WTC11 (cell line): ENCODE measurements around the gene ARHGEF28.

Experiments used
- CREB1 ChIP-seq: sonication (generic); formaldehyde crosslinking; IDR thresholded peaks from 2 replicates; pipeline ENCODE4 v1.8.0; 2023; ENCODE audit warnings: mild to moderate bottlenecking, missing genetic modification reagents
- ETV6 ChIP-seq: sonication (generic); formaldehyde crosslinking; IDR thresholded peaks from 2 replicates; pipeline ENCODE4 v1.8.1; 2022; ENCODE audit warnings: mild to moderate bottlenecking, missing genetic modification reagents
- JUN ChIP-seq: sonication (generic); formaldehyde crosslinking; IDR thresholded peaks from 2 replicates; pipeline ENCODE4 v1.8.0; 2023; ENCODE audit warnings: mild to moderate bottlenecking, missing genetic modification reagents
- NFE2L1 ChIP-seq: sonication (generic); formaldehyde crosslinking; IDR thresholded peaks from 2 replicates; pipeline ENCODE4 v1.8.1; 2023; ENCODE audit warnings: missing genetic modification reagents
- SMAD4 ChIP-seq: sonication (generic); formaldehyde crosslinking; IDR thresholded peaks from 2 replicates; pipeline ENCODE4 v1.8.0; 2022; ENCODE audit warnings: mild to moderate bottlenecking, missing genetic modification reagents
- TEAD4 ChIP-seq: sonication (generic); formaldehyde crosslinking; IDR thresholded peaks from 2 replicates; pipeline ENCODE4 v1.8.0; 2022; ENCODE audit warnings: mild to moderate bottlenecking, missing genetic modification reagents
- ZNF232 ChIP-seq: sonication (generic); formaldehyde crosslinking; IDR thresholded peaks from 2 replicates; pipeline ENCODE4 v1.8.0; 2022; ENCODE audit warnings: mild to moderate bottlenecking, missing genetic modification reagents
- TF ChIP-seq, protein P1 (sequence below): sonication (generic); formaldehyde crosslinking; IDR thresholded peaks from 2 replicates; pipeline ENCODE4 v1.8.0; 2022; ENCODE audit warnings: missing genetic modification reagents
- TF ChIP-seq, protein P2 (sequence below): fragments of 200-600 bp; IDR thresholded peaks from 2 replicates; pipeline ENCODE4 v1.8.0; 2022; ENCODE audit warnings: antibody characterized with exemption
- TF ChIP-seq, protein P3 (sequence below): fragments of 250-450 bp; sonication (Bioruptor Pico); IDR thresholded peaks from 2 replicates; pipeline ENCODE4 v1.9.0; 2021; ENCODE audit warnings: mild to moderate bottlenecking
- TF ChIP-seq, protein P4 (sequence below): sonication (generic); formaldehyde crosslinking; IDR thresholded peaks from 2 replicates; pipeline ENCODE4 v1.8.0; 2022; ENCODE audit warnings: mild to moderate bottlenecking, missing genetic modification reagents
- TF ChIP-seq, protein P5 (sequence below): sonication (generic); formaldehyde crosslinking; IDR thresholded peaks from 2 replicates; pipeline ENCODE4 v1.8.1; 2023; ENCODE audit warnings: mild to moderate bottlenecking, moderate library complexity, missing genetic modification reagents
- TF ChIP-seq, protein P6 (sequence below): fragments of 250-450 bp; sonication (Bioruptor Pico); IDR thresholded peaks from 2 replicates; pipeline ENCODE4 v1.9.0; 2021; ENCODE audit warnings: mild to moderate bottlenecking, borderline replicate concordance

DNA sequence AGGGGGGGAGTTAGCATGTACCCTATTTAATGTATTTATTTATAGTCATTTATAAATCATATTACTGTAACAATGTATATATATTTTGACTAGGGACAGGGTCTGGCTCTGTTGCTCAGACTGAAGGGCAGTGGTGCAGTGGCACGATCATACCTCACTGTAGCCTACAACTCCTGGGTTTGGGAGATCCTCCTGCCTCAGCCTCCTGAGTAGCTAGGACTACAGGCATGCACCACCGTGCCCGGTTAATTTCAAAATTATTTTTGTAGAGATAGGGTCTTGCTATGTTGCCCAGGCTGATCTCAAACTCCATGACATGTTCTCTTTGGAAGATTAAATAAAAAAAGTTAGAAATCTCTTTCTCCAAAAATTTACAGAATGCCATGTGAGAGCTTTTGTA, 52.8 kb downstream of the ARHGEF28 start:
- TF ChIP-seq, protein P1, sequence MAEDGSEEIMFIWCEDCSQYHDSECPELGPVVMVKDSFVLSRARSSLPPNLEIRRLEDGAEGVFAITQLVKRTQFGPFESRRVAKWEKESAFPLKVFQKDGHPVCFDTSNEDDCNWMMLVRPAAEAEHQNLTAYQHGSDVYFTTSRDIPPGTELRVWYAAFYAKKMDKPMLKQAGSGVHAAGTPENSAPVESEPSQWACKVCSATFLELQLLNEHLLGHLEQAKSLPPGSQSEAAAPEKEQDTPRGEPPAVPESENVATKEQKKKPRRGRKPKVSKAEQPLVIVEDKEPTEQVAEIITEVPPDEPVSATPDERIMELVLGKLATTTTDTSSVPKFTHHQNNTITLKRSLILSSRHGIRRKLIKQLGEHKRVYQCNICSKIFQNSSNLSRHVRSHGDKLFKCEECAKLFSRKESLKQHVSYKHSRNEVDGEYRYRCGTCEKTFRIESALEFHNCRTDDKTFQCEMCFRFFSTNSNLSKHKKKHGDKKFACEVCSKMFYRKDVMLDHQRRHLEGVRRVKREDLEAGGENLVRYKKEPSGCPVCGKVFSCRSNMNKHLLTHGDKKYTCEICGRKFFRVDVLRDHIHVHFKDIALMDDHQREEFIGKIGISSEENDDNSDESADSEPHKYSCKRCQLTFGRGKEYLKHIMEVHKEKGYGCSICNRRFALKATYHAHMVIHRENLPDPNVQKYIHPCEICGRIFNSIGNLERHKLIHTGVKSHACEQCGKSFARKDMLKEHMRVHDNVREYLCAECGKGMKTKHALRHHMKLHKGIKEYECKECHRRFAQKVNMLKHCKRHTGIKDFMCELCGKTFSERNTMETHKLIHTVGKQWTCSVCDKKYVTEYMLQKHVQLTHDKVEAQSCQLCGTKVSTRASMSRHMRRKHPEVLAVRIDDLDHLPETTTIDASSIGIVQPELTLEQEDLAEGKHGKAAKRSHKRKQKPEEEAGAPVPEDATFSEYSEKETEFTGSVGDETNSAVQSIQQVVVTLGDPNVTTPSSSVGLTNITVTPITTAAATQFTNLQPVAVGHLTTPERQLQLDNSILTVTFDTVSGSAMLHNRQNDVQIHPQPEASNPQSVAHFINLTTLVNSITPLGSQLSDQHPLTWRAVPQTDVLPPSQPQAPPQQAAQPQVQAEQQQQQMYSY (CRISPR knock-in tag), result no peak
- no peak for TF ChIP-seq SMAD4 (CRISPR knock-in tag)
- TF ChIP-seq CREB1 (CRISPR knock-in tag), result no peak
- TF ChIP-seq, protein P2, sequence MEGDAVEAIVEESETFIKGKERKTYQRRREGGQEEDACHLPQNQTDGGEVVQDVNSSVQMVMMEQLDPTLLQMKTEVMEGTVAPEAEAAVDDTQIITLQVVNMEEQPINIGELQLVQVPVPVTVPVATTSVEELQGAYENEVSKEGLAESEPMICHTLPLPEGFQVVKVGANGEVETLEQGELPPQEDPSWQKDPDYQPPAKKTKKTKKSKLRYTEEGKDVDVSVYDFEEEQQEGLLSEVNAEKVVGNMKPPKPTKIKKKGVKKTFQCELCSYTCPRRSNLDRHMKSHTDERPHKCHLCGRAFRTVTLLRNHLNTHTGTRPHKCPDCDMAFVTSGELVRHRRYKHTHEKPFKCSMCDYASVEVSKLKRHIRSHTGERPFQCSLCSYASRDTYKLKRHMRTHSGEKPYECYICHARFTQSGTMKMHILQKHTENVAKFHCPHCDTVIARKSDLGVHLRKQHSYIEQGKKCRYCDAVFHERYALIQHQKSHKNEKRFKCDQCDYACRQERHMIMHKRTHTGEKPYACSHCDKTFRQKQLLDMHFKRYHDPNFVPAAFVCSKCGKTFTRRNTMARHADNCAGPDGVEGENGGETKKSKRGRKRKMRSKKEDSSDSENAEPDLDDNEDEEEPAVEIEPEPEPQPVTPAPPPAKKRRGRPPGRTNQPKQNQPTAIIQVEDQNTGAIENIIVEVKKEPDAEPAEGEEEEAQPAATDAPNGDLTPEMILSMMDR, result no peak
- TF ChIP-seq NFE2L1, result no peak
- TF ChIP-seq ZNF232 (CRISPR knock-in tag), result no peak
- TF ChIP-seq, protein P3, sequence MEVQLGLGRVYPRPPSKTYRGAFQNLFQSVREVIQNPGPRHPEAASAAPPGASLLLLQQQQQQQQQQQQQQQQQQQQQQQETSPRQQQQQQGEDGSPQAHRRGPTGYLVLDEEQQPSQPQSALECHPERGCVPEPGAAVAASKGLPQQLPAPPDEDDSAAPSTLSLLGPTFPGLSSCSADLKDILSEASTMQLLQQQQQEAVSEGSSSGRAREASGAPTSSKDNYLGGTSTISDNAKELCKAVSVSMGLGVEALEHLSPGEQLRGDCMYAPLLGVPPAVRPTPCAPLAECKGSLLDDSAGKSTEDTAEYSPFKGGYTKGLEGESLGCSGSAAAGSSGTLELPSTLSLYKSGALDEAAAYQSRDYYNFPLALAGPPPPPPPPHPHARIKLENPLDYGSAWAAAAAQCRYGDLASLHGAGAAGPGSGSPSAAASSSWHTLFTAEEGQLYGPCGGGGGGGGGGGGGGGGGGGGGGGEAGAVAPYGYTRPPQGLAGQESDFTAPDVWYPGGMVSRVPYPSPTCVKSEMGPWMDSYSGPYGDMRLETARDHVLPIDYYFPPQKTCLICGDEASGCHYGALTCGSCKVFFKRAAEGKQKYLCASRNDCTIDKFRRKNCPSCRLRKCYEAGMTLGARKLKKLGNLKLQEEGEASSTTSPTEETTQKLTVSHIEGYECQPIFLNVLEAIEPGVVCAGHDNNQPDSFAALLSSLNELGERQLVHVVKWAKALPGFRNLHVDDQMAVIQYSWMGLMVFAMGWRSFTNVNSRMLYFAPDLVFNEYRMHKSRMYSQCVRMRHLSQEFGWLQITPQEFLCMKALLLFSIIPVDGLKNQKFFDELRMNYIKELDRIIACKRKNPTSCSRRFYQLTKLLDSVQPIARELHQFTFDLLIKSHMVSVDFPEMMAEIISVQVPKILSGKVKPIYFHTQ (CRISPR knock-in tag), result no peak
- no peak for TF ChIP-seq ETV6
- TF ChIP-seq, protein P4, sequence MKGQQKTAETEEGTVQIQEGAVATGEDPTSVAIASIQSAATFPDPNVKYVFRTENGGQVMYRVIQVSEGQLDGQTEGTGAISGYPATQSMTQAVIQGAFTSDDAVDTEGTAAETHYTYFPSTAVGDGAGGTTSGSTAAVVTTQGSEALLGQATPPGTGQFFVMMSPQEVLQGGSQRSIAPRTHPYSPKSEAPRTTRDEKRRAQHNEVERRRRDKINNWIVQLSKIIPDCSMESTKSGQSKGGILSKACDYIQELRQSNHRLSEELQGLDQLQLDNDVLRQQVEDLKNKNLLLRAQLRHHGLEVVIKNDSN, result no peak
- TF ChIP-seq, protein P5, sequence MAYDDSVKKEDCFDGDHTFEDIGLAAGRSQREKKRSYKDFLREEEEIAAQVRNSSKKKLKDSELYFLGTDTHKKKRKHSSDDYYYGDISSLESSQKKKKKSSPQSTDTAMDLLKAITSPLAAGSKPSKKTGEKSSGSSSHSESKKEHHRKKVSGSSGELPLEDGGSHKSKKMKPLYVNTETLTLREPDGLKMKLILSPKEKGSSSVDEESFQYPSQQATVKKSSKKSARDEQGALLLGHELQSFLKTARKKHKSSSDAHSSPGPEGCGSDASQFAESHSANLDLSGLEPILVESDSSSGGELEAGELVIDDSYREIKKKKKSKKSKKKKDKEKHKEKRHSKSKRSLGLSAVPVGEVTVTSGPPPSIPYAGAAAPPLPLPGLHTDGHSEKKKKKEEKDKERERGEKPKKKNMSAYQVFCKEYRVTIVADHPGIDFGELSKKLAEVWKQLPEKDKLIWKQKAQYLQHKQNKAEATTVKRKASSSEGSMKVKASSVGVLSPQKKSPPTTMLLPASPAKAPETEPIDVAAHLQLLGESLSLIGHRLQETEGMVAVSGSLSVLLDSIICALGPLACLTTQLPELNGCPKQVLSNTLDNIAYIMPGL (CRISPR knock-in tag), result no peak
- TF ChIP-seq JUN, result no peak
- no peak for TF ChIP-seq TEAD4 (CRISPR knock-in tag)
- TF ChIP-seq, protein P6, sequence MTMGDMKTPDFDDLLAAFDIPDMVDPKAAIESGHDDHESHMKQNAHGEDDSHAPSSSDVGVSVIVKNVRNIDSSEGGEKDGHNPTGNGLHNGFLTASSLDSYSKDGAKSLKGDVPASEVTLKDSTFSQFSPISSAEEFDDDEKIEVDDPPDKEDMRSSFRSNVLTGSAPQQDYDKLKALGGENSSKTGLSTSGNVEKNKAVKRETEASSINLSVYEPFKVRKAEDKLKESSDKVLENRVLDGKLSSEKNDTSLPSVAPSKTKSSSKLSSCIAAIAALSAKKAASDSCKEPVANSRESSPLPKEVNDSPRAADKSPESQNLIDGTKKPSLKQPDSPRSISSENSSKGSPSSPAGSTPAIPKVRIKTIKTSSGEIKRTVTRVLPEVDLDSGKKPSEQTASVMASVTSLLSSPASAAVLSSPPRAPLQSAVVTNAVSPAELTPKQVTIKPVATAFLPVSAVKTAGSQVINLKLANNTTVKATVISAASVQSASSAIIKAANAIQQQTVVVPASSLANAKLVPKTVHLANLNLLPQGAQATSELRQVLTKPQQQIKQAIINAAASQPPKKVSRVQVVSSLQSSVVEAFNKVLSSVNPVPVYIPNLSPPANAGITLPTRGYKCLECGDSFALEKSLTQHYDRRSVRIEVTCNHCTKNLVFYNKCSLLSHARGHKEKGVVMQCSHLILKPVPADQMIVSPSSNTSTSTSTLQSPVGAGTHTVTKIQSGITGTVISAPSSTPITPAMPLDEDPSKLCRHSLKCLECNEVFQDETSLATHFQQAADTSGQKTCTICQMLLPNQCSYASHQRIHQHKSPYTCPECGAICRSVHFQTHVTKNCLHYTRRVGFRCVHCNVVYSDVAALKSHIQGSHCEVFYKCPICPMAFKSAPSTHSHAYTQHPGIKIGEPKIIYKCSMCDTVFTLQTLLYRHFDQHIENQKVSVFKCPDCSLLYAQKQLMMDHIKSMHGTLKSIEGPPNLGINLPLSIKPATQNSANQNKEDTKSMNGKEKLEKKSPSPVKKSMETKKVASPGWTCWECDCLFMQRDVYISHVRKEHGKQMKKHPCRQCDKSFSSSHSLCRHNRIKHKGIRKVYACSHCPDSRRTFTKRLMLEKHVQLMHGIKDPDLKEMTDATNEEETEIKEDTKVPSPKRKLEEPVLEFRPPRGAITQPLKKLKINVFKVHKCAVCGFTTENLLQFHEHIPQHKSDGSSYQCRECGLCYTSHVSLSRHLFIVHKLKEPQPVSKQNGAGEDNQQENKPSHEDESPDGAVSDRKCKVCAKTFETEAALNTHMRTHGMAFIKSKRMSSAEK (CRISPR knock-in tag), result no peak
